GM12874 (cell line): Measurements from ENCODE around the gene BMPR1B.

Source experiments
- TF ChIP-seq, protein P1 (sequence below): IDR thresholded peaks from 2 replicates; pipeline ENCODE4 v1.5.1; 2011; ENCODE audit warnings: low read depth, mild to moderate bottlenecking, control low read depth, low read length, moderate library complexity; ENCODE audit not compliant: insufficient read depth

Gene BMPR1B

GRCh38 chr4:94763500-94763899 lies 5.7 kb downstream of the BMPR1B start:
- TF ChIP-seq, protein P1, sequence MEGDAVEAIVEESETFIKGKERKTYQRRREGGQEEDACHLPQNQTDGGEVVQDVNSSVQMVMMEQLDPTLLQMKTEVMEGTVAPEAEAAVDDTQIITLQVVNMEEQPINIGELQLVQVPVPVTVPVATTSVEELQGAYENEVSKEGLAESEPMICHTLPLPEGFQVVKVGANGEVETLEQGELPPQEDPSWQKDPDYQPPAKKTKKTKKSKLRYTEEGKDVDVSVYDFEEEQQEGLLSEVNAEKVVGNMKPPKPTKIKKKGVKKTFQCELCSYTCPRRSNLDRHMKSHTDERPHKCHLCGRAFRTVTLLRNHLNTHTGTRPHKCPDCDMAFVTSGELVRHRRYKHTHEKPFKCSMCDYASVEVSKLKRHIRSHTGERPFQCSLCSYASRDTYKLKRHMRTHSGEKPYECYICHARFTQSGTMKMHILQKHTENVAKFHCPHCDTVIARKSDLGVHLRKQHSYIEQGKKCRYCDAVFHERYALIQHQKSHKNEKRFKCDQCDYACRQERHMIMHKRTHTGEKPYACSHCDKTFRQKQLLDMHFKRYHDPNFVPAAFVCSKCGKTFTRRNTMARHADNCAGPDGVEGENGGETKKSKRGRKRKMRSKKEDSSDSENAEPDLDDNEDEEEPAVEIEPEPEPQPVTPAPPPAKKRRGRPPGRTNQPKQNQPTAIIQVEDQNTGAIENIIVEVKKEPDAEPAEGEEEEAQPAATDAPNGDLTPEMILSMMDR: no peak

- TF ChIP-seq, protein P1: no peak
Measured at GRCh38 chr4:94764069-94764468, 6.3 kb downstream of the BMPR1B start.

DNA sequence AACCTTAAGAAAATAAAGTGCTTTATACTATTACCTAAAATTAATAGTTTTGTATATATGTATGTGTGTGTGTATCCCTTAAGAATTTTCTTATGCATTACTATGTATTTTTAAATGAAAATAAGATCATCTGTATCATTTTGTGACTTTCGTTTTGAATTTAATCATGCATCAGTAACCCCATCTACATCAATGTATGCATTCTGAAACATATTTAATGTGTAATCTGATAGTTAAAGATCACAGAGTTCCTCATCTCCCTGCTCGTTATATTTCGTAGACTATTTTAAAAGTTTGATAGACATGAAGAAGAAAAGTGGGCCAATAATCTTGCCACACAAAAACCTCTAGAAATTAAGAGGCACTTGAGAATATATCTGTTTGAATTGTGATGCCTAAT lies 7.4 kb downstream of the BMPR1B start:
- TF ChIP-seq, protein P1: no peak

DNA sequence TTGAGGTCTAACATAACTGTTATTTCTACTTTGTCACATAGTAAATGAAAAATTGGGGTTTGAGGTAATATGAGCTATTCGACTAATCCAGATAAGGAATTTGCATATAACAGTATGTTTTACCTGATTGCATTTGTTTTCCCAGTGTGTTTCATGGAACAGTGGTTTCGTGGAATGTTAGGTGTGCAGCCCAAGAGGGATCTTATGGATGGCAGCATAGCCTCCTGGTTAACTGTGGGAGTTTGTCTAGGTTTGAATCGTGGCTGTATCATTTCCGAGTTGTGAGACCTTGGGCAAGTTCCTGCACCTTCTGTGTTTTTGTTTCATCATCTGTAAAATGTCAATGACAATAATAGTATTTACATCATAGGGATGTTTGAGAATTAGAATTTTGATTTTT lies 7.9 kb downstream of the BMPR1B start:
- TF ChIP-seq, protein P1: no peak

DNA sequence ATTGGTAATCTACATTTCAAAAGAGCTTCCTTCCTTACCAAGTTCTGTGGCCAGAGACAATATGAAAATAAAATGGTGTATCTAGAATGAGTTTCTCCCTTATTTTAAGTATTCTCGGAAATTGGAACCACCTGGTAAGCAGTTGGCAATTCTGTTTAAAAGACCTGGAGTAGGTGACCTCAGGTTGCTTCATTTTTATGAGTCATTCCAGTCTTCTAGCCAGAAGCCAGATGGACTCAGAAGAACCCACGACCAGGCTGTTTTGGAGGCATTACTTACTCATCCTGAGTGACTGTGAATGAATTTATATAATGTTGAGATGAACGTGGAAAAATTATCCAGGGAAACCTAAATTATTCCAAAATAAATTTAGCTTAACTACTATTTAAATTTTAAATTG lies 9.1 kb downstream of the BMPR1B start:
- TF ChIP-seq, protein P1: no peak

- TF ChIP-seq, protein P1: no peak
Measured at GRCh38 chr4:94767446-94767845, 9.7 kb downstream of the BMPR1B start.

GRCh38 chr4:94782707-94783106 lies 25.0 kb downstream of the BMPR1B start:
- TF ChIP-seq, protein P1: no peak

DNA sequence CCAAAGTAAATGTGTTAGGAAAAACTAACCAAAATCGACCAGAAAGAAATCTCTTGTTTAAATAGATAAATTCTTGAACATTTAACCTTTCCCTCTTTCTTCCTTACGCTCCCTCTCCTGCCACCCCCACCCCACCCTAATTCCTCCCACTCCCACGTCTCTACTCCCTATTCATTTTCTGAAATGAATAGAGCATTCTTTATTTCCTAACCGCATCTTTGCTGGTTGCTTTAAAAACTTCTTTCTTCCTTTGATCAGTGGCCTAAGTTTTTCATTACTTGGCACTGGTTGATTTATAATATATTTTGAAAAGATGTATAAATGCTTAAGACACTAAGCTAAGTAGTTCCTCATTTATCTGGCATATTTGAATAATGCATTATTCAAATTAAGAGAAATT lies 33.9 kb downstream of the BMPR1B start:
- TF ChIP-seq, protein P1: no peak
